IMR-90 (cell line): ENCODE results near the gene THSD1. TPM values are rescaled to one million over a fixed set of nuclear protein-coding genes. Genes with fewer than 3 reads are reported as not detected.

Experiments
- ATAC-seq: fragments of 200-7000 bp; cut with Tn5 transposase; 2 replicates; pipeline ENCODE4 v1.9.1; 2020; ENCODE audit warnings: low read depth, mild to moderate bottlenecking, moderate library complexity
- BruUV-seq: library from RNA; stranded (reverse); fragments of 400-500 nt; replicated peaks from 2 replicates; lab custom pipeline; 2021; lab: Mats Ljungman, UMichigan
- CTCF ChIA-PET: fragments of 300-600 bp; formaldehyde crosslinking; extraction: SDS; loops from one replicate; lab custom pipeline; 2021; ENCODE audit warnings: antibody characterized with exemption; lab: Yijun Ruan, JAX
- POLR2A ChIA-PET: fragments of 300-600 bp; sonication (Branson Sonifier 250); formaldehyde crosslinking; loops from one replicate; lab custom pipeline; 2022; ENCODE audit warnings: antibody characterized with exemption; ENCODE audit not compliant: unreplicated experiment; lab: Charles Lee
- DNase-seq: peaks from one replicate; pipeline ENCODE4 v3.0.0; 2013
- H2AFZ ChIP-seq: replicated peaks from 2 replicates; pipeline ENCODE3; 2013; ENCODE audit warnings: low read length, mild to moderate bottlenecking; ENCODE audit not compliant: poor library complexity
- H2AK5ac ChIP-seq: 2 replicates; pipeline ENCODE4 v1.6.1; 2013; ENCODE audit warnings: low read depth, low read length, inconsistent platforms
- H2AK9ac ChIP-seq: replicated peaks from 2 replicates; pipeline ENCODE3; 2013; ENCODE audit warnings: mild to moderate bottlenecking, low read depth, low read length, moderate library complexity; ENCODE audit not compliant: poor library complexity
- H2BK120ac ChIP-seq: 2 replicates; pipeline ENCODE4 v1.6.1; 2013; ENCODE audit warnings: low read depth, low read length, inconsistent platforms
- H2BK15ac ChIP-seq: 3 replicates; pipeline ENCODE4 v1.6.1; 2013; ENCODE audit warnings: low read depth, low read length, inconsistent platforms
- H2BK20ac ChIP-seq: 2 replicates; pipeline ENCODE4 v1.6.1; 2013; ENCODE audit warnings: low read depth, mild to moderate bottlenecking, inconsistent platforms, low read length, moderate library complexity
- H2BK5ac ChIP-seq: 2 replicates; pipeline ENCODE4 v1.6.1; 2013; ENCODE audit warnings: mild to moderate bottlenecking, low read depth, low read length, inconsistent platforms; ENCODE audit not compliant: poor library complexity, severe bottlenecking
- H3K14ac ChIP-seq: replicated peaks from 2 replicates; pipeline ENCODE4 v1.6.1; 2013; ENCODE audit warnings: low read depth, low read length, inconsistent platforms
- H3K18ac ChIP-seq: 2 replicates; pipeline ENCODE4 v1.6.1; 2013; ENCODE audit warnings: low read depth, low read length, control low read depth
- H3K23ac ChIP-seq: 2 replicates; pipeline ENCODE4 v1.6.1; 2013; ENCODE audit warnings: low read depth, low read length, inconsistent platforms
- H3K27ac ChIP-seq: 2 replicates; pipeline ENCODE4 v1.5.1; 2013; ENCODE audit warnings: mild to moderate bottlenecking, control low read depth, low read length; ENCODE audit not compliant: insufficient read depth
- H3K27me3 ChIP-seq: 2 replicates; pipeline ENCODE4 v1.6.1; 2013; ENCODE audit warnings: low read length; ENCODE audit not compliant: control insufficient read depth, insufficient read depth
- H3K36me3 ChIP-seq: 2 replicates; pipeline ENCODE4 v1.6.1; 2013; ENCODE audit warnings: low read length, mixed read lengths; ENCODE audit not compliant: control insufficient read depth, insufficient read depth
- H3K4ac ChIP-seq: 2 replicates; pipeline ENCODE4 v1.6.1; 2013; ENCODE audit warnings: low read depth, low read length, inconsistent platforms
- H3K4me1 ChIP-seq: 2 replicates; pipeline ENCODE4 v1.6.1; 2013; ENCODE audit warnings: low read length, mixed read lengths; ENCODE audit not compliant: control insufficient read depth, insufficient read depth
- H3K4me2 ChIP-seq: 2 replicates; pipeline ENCODE4 v1.6.1; 2013; ENCODE audit warnings: low read depth, mild to moderate bottlenecking, control low read depth, low read length, moderate library complexity
- H3K4me3 ChIP-seq: 2 replicates; pipeline ENCODE4 v1.5.1; 2013; ENCODE audit warnings: low read depth, mild to moderate bottlenecking, control low read depth, low read length, moderate library complexity; ENCODE audit not compliant: insufficient read depth
- H3K56ac ChIP-seq: 2 replicates; pipeline ENCODE4 v1.6.1; 2013; ENCODE audit warnings: low read length, inconsistent platforms; ENCODE audit not compliant: insufficient read depth; ENCODE audit errors: extremely low read depth
- H3K79me1 ChIP-seq, 2 experiments: 2 replicates each; pipeline ENCODE4 v1.6.1; 2013; ENCODE audit warnings: low read length in 2 of 2, inconsistent platforms in 1 of 2, low read depth in 1 of 2
- H3K9ac ChIP-seq: 2 replicates; pipeline ENCODE4 v1.6.1; 2013; ENCODE audit warnings: low read depth, low read length, control low read depth
- H3K9me1 ChIP-seq: 2 replicates; pipeline ENCODE4 v1.6.1; 2013; ENCODE audit warnings: low read length, inconsistent platforms; ENCODE audit not compliant: insufficient read depth
- H3K9me3 ChIP-seq: 2 replicates; pipeline ENCODE4 v1.6.1; 2013; ENCODE audit warnings: low read length; ENCODE audit not compliant: control insufficient read depth, insufficient read depth
- H4K20me1 ChIP-seq: 2 replicates; pipeline ENCODE4 v1.6.1; 2013; ENCODE audit warnings: low read length, inconsistent platforms; ENCODE audit not compliant: insufficient read depth
- H4K5ac ChIP-seq: 2 replicates; pipeline ENCODE4 v1.6.1; 2013; ENCODE audit warnings: mild to moderate bottlenecking, low read depth, low read length, control low read depth
- H4K8ac ChIP-seq, 2 experiments: 2 replicates each; pipeline ENCODE4 v1.6.1; 2013; ENCODE audit warnings: low read depth in 2 of 2, low read length in 2 of 2, control low read depth in 1 of 2, inconsistent platforms in 1 of 2
- H4K91ac ChIP-seq: 2 replicates; pipeline ENCODE4 v1.6.1; 2013; ENCODE audit warnings: low read depth, low read length, inconsistent platforms; ENCODE audit not compliant: insufficient read depth
- BHLHE40 ChIP-seq: fragments of 150-350 bp; IDR thresholded peaks from 2 replicates; pipeline ENCODE4 v1.6.1; 2016; ENCODE audit warnings: mild to moderate bottlenecking, low read depth, low read length
- CEBPB ChIP-seq: IDR thresholded peaks from 2 replicates; pipeline ENCODE4 v1.6.1; 2012; ENCODE audit warnings: low read depth, low read length, improper control_type of control experiment
- CHD1 ChIP-seq: IDR thresholded peaks from 2 replicates; pipeline ENCODE4 v1.6.1; 2012; ENCODE audit warnings: low read depth, low read length, improper control_type of control experiment
- CTCF ChIP-seq: conservative IDR thresholded peaks from 2 replicates; pipeline ENCODE4 v1.5.1; 2012; ENCODE audit warnings: mild to moderate bottlenecking, low read depth, low read length, improper control_type of control experiment
- ELK1 ChIP-seq: fragments of 150-350 bp; IDR thresholded peaks from 2 replicates; pipeline ENCODE4 v1.6.1; 2016; ENCODE audit warnings: low read depth, mild to moderate bottlenecking, low read length, moderate library complexity, borderline replicate concordance
- FOS ChIP-seq: fragments of 150-350 bp; IDR thresholded peaks from 2 replicates; pipeline ENCODE4 v1.6.1; 2016; ENCODE audit warnings: low read depth, low read length
- MAFK ChIP-seq: IDR thresholded peaks from 2 replicates; pipeline ENCODE4 v1.6.1; 2012; ENCODE audit warnings: low read depth, low read length, improper control_type of control experiment
- MAZ ChIP-seq: IDR thresholded peaks from 2 replicates; pipeline ENCODE4 v1.6.1; 2012; ENCODE audit warnings: low read depth, mild to moderate bottlenecking, low read length, improper control_type of control experiment, moderate library complexity, borderline replicate concordance
- MXI1 ChIP-seq: IDR thresholded peaks from 2 replicates; pipeline ENCODE4 v1.6.1; 2012; ENCODE audit warnings: low read depth, mild to moderate bottlenecking, low read length, moderate library complexity, borderline replicate concordance
- NFE2L2 ChIP-seq: fragments of 150-350 bp; IDR thresholded peaks from 2 replicates; pipeline ENCODE4 v1.6.1; 2016; ENCODE audit warnings: low read depth, mild to moderate bottlenecking, low read length
- POLR2A ChIP-seq: IDR thresholded peaks from 2 replicates; pipeline ENCODE4 v1.6.1; 2012; ENCODE audit warnings: mild to moderate bottlenecking, low read depth, low read length
- RAD21 ChIP-seq: IDR thresholded peaks from 2 replicates; pipeline ENCODE4 v1.6.1; 2012; ENCODE audit warnings: low read length, improper control_type of control experiment
- RCOR1 ChIP-seq: IDR thresholded peaks from 2 replicates; pipeline ENCODE4 v1.6.1; 2012; ENCODE audit warnings: mild to moderate bottlenecking, low read length, improper control_type of control experiment; ENCODE audit not compliant: insufficient replicate concordance
- RFX5 ChIP-seq: IDR thresholded peaks from 2 replicates; pipeline ENCODE4 v1.8.0; 2012; ENCODE audit warnings: low read depth, mild to moderate bottlenecking, low read length, moderate library complexity
- USF2 ChIP-seq: fragments of 150-350 bp; IDR thresholded peaks from 2 replicates; pipeline ENCODE4 v1.6.1; 2017; ENCODE audit warnings: mild to moderate bottlenecking, antibody characterized with exemption, low read length, low read depth
- WGBS, 2 experiments: methylation state at CpG; one replicate each; pipeline versions ENCODE4 v1.1.5 to v1.1.7; 2013; ENCODE audit warnings: missing lambda C conversion rate in 2 of 2; ENCODE audit not compliant: insufficient read length in 1 of 2; ENCODE audit errors: extremely low coverage in 2 of 2; 5-methylcytosine and 5-hydroxymethylcytosine counted together
- dilution Hi-C: fragments of 300-500 bp; cut with HindIII; formaldehyde crosslinking; loops from one replicate; pipeline ENCODE4 v1.14.3; 2018; ENCODE audit warnings: low sequenced_read_pairs; ENCODE audit not compliant: unreplicated experiment
- in situ Hi-C: fragments of 300-500 bp; cut with MboI; formaldehyde crosslinking; loops from 3 replicates; pipeline ENCODE4 v1.14.3; 2019; ENCODE audit warnings: low sequenced_read_pairs, inconsistent platforms, mixed read lengths
- intact Hi-C: fragments of 100-400 bp; cut with micrococcal nuclease; formaldehyde crosslinking; loops from 2 replicates; pipeline ENCODE4 v1.10.0; 2022
- polyA plus RNA-seq, 3 experiments: library from polyadenylated mRNA; depleted of rRNA; stranded (reverse); fragments of >200 nt; gene quantifications; 2 replicates each; pipeline ENCODE4 v1.2.3, GENCODE V29; 2012; ENCODE audit warnings: low replicate concordance in 1 of 3
- total RNA-seq: library from RNA; depleted of rRNA; stranded (reverse); fragments of >200 nt; gene quantifications from 2 replicates; pipeline ENCODE4 v1.2.3, GENCODE V29; 2012

The THSD1 gene
- total and polyA plus RNA-seq, 2 of the 4 experiments (the other 2 are of a cell fraction) = 12.1 to 19.0 TPM

GRCh38 chr13:52419080-52419479 is 13.1 kb upstream of the THSD1 start:
- H3K4me2 ChIP-seq = no peak overlapping the region
- dilution Hi-C loops (no loop called here), intact Hi-C loops (loop anchor here (5.0 kb wide), 1 partner anchor 72 kb away; no protein-coding TSS in a partner anchor), in situ Hi-C loops (no loop called here)
- H3K4me3 ChIP-seq = no peak overlapping the region
- no peak overlapping the region for H2BK20ac ChIP-seq
- H2AFZ ChIP-seq = no peak overlapping the region
- no peaks in the 10 kb centered on the region for H3K27me3 ChIP-seq
- H3K9me1 ChIP-seq = peaks cover 6% of the 10 kb centered on the region
- no peak overlapping the region for H2BK5ac ChIP-seq
- ATAC-seq (no peak), DNase-seq (no peak)
- H4K20me1 ChIP-seq = no peaks in the 10 kb centered on the region
- H3K23ac ChIP-seq = no peak overlapping the region
- peak overlapping the region; percentile 63 for H2AK9ac ChIP-seq
- H3K56ac ChIP-seq = no peak overlapping the region
- no peak overlapping the region for H2BK15ac ChIP-seq
- peaks cover 4 to 5% of the 10 kb centered on the region in 2 experiments; a peak in 3 of 4 replicates for H3K79me1 ChIP-seq
- H4K8ac ChIP-seq = no peak overlapping the region
- TF ChIP-seq BHLHE40 (no peak), MXI1 (no peak), RFX5 (no peak), CEBPB (no peak), USF2 (no peak), CHD1 (no peak), POLR2A (no peak), MAFK (no peak), RCOR1 (no peak), MAZ (no peak), FOS (no peak), NFE2L2 (no peak), ELK1 (no peak), CTCF (no peak), RAD21 (no peak)
- H3K4ac ChIP-seq = no peak overlapping the region
- H3K14ac ChIP-seq = no peak overlapping the region
- H3K9me3 ChIP-seq = no peaks in the 10 kb centered on the region
- no peak overlapping the region for H3K27ac ChIP-seq
- BruUV-seq = no TSS peak
- H4K5ac ChIP-seq = no peak overlapping the region
- H3K4me1 ChIP-seq = peaks cover 8% of the 10 kb centered on the region
- H3K36me3 ChIP-seq = peaks cover 21% of the 10 kb centered on the region
- CTCF ChIA-PET = no interaction called here
- no CpG with 5 or more reads among the region's 1 CpG for WGBS, 2 experiments
- POLR2A ChIA-PET = no interaction called here
- H2BK120ac ChIP-seq = no peak overlapping the region
- no peak overlapping the region for H4K91ac ChIP-seq
- no peak overlapping the region for H3K9ac ChIP-seq
- H2AK5ac ChIP-seq = no peak overlapping the region
- no peak overlapping the region for H3K18ac ChIP-seq
